Osteocyte (in vitro differentiated cells): ENCODE measurements around the gene EXOC6. TPM values are rescaled to one million over a fixed set of nuclear protein-coding genes. Genes with fewer than 3 reads are reported as not detected.

Experiments
- DNase-seq: peaks from one replicate; pipeline ENCODE4 v3.0.0; 2021; ENCODE audit warnings: mixed read lengths; ENCODE audit not compliant: unreplicated experiment; ENCODE audit errors: extremely low spot score
- H3K27ac Mint-ChIP-seq: one replicate; pipeline ENCODE4 v1.8.0; 2021; ENCODE audit warnings: mild to moderate bottlenecking, mixed read lengths; ENCODE audit not compliant: unreplicated experiment
- H3K27me3 Mint-ChIP-seq: one replicate; pipeline ENCODE4 v1.8.0; 2021; ENCODE audit warnings: mixed read lengths; ENCODE audit not compliant: unreplicated experiment
- H3K36me3 Mint-ChIP-seq: one replicate; pipeline ENCODE4 v1.8.0; 2021; ENCODE audit warnings: mixed read lengths; ENCODE audit not compliant: unreplicated experiment
- H3K4me1 Mint-ChIP-seq: one replicate; pipeline ENCODE4 v1.8.0; 2021; ENCODE audit warnings: mixed read lengths; ENCODE audit not compliant: unreplicated experiment
- H3K4me3 Mint-ChIP-seq: one replicate; pipeline ENCODE4 v1.8.0; 2021; ENCODE audit warnings: mild to moderate bottlenecking, moderate library complexity, mixed read lengths; ENCODE audit not compliant: unreplicated experiment
- H3K9me3 Mint-ChIP-seq: one replicate; pipeline ENCODE4 v1.8.0; 2021; ENCODE audit warnings: mixed read lengths; ENCODE audit not compliant: unreplicated experiment
- long read RNA-seq: library from polyadenylated mRNA; unstranded; transcript quantifications from one replicate; pipeline ENCODE4 v2.0.0, GENCODE V29; 2021
- total RNA-seq: library from RNA; stranded (reverse); gene quantifications from 2 replicates; pipeline ENCODE4 v1.2.1, GENCODE V29; 2021
- TF ChIP-seq, protein P1 (sequence below): fragments of 200-600 bp; sonication (generic); IDR thresholded peaks from 2 replicates; pipeline ENCODE4 v1.5.0; 2021; ENCODE audit warnings: antibody characterized with exemption, mild to moderate bottlenecking, moderate library complexity

EXOC6 gene, protein sequence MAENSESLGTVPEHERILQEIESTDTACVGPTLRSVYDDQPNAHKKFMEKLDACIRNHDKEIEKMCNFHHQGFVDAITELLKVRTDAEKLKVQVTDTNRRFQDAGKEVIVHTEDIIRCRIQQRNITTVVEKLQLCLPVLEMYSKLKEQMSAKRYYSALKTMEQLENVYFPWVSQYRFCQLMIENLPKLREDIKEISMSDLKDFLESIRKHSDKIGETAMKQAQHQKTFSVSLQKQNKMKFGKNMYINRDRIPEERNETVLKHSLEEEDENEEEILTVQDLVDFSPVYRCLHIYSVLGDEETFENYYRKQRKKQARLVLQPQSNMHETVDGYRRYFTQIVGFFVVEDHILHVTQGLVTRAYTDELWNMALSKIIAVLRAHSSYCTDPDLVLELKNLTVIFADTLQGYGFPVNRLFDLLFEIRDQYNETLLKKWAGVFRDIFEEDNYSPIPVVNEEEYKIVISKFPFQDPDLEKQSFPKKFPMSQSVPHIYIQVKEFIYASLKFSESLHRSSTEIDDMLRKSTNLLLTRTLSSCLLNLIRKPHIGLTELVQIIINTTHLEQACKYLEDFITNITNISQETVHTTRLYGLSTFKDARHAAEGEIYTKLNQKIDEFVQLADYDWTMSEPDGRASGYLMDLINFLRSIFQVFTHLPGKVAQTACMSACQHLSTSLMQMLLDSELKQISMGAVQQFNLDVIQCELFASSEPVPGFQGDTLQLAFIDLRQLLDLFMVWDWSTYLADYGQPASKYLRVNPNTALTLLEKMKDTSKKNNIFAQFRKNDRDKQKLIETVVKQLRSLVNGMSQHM
- 7.6 and 8.5 TPM in 2 replicates for total RNA-seq
- long read RNA-seq, partial matches to known transcripts, result 6 of 11 reads
- long read RNA-seq, other reads (novel, unspliced or antisense), result 2 of 11 reads

DNA sequence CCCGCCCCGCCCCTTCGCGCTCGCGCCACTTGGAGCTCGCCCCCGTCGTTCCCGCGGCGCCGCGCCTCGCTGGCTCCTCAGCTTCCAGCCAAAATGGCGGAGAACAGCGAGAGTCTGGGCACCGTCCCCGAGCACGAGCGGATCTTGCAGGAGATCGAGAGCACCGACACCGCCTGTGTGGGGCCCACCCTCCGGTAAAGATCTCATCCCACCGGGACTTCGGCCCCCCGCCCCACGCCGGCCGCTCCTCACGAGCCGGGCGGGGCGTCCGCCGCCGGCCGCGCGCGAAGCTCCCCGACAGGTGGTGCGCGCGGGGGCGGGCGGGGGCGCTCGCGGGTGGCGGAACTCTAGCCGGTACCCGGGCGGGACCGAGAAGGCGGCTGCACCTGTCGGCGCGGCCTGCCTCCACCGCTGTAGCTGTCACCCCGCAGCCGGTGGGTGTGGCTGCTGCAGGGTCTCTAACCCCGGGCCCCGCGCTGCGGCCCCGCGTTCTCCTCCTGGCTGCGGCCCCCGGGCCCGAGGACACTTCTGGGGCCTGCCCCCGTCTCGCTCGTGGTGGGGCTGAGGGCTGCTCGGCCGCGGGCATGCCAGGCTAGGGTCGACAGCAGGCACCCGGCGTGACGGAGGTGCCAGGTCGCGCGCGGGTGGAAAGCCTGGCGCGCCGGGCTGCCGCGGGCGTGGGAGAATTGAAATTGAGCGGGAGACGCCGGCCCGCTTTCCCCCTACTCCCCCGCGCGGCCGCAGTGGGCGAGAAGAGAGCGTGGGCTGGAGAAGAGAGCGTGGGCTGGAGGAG is at the start of gene EXOC6:
TSS of gene EXOC6 (plus strand) at position 80 of the 793 bp plus-strand sequence. CDS start at position 94, 14 bp downstream.
- Mint-ChIP-seq H3K4me3 (peak within 1 kb of the TSS; percentile 84), H3K4me1 (peaks cover 14% of the 10 kb centered on the region), H3K9me3 (no peaks in the 10 kb centered on the region), H3K27me3 (no peaks in the 10 kb centered on the region), H3K27ac (peak within 1 kb of the TSS; percentile 52), H3K36me3 (peaks cover 2% of the 10 kb centered on the region)
- TF ChIP-seq, protein P1, sequence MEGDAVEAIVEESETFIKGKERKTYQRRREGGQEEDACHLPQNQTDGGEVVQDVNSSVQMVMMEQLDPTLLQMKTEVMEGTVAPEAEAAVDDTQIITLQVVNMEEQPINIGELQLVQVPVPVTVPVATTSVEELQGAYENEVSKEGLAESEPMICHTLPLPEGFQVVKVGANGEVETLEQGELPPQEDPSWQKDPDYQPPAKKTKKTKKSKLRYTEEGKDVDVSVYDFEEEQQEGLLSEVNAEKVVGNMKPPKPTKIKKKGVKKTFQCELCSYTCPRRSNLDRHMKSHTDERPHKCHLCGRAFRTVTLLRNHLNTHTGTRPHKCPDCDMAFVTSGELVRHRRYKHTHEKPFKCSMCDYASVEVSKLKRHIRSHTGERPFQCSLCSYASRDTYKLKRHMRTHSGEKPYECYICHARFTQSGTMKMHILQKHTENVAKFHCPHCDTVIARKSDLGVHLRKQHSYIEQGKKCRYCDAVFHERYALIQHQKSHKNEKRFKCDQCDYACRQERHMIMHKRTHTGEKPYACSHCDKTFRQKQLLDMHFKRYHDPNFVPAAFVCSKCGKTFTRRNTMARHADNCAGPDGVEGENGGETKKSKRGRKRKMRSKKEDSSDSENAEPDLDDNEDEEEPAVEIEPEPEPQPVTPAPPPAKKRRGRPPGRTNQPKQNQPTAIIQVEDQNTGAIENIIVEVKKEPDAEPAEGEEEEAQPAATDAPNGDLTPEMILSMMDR, result no peak
- DNase-seq, result peak; percentile 91

DNA sequence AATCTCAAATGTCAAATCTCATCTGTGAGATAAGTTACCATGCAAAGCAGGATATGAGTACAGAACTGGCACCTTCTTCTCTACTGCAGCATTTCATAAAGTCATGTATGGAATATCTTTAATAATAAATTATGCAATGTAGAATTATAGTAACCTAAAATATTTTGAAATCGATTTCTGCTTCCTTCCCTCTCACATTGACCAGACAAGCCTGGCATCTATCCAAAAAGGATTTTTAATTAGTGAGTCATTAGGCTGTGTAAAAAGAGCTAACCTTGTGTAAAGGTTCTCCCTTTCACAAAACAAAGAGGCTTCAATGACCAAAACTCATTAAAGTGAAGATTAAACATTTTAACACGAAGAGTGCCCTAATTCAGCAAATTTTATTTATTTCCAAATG is 48.8 kb upstream of the EXOC6 start:
- TF ChIP-seq, protein P1, result no peak
- H3K4me3 Mint-ChIP-seq, result no peak overlapping the region
- H3K36me3 Mint-ChIP-seq, result peaks cover 4% of the 10 kb centered on the region
- H3K27me3 Mint-ChIP-seq, result peaks cover 38% of the 10 kb centered on the region
- H3K9me3 Mint-ChIP-seq, result peaks cover 11% of the 10 kb centered on the region
- no peaks in the 10 kb centered on the region for H3K4me1 Mint-ChIP-seq
- DNase-seq, result no peak
- no peak overlapping the region for H3K27ac Mint-ChIP-seq

DNA sequence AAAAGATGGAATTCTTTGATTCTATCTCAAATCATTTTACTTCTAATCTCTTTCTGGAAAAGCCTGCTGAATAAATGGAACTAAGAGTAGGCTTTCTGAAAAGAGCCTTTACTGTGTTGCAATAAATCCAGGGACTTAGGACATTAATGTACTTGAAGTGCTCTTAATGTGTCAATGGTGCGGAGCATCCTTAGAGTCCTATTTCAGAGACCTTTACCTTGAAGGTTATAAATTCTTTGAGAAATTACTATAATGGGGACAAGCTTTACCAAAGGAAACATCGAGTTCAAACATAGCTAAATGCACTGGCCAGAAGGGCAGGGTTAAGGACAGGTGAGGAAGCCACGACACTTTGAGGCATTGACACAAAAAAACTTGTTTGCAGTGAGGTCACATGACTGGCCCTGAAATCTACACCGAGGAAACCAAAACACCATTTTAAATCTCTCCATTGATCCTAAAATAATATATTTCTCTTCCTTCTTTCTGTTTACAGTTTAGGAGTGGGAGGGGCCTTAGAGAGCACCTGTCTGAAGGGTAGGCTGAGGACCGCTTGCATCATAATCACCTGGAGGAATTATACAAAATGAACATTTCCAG is 48.1 kb upstream of the EXOC6 start:
- peaks cover 11% of the 10 kb centered on the region for H3K9me3 Mint-ChIP-seq
- no peak for DNase-seq
- no peak overlapping the region for H3K27ac Mint-ChIP-seq
- no peak overlapping the region for H3K4me3 Mint-ChIP-seq
- peaks cover 33% of the 10 kb centered on the region for H3K27me3 Mint-ChIP-seq
- TF ChIP-seq, protein P1, result no peak
- peaks cover 4% of the 10 kb centered on the region for H3K36me3 Mint-ChIP-seq
- no peaks in the 10 kb centered on the region for H3K4me1 Mint-ChIP-seq

DNA sequence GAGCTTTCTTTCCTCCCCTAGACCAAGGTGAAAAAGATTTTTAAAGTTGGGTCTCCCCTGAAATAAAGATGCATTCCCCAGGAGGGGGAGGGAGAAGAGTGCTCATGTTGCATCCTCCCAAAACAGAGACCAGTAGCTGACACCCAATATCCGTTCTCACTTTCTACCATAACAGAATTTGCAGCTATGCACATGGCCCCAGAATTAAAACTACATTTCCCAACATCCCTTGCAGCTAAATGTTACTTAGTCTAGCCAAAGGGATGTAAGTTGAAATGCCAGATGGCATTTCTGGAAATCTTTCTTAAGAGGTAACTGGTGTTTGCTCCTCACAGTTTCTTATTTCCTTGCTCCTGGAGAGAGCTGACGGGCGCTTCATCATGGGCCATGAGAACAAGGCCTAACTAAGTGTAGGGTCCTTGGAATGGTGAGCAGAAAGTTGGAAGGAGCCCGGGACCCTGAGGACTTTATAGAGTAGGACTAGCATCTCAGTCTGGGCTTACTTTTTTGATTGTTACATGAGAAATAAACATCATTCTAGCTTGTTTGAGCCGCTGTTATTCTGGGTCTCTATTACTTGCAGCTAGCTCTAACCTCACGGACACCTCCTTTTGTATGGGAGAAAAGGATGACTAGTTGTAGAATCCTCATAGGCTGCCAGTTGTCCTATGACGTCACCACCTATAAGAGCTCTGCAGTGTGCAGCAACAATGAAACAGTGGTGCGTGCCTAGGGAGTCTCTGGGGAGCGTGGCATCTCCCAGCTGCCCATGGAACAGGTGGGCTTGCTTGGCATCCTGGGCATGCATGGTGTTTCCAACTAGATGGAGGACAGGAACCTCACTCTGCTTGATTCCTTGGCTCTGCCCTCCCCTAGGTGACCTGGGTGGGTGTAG is 46.1 kb upstream of the EXOC6 start:
- TF ChIP-seq, protein P1, result no peak
- Mint-ChIP-seq H3K27me3 (peaks cover 23% of the 10 kb centered on the region), H3K9me3 (peaks cover 6% of the 10 kb centered on the region), H3K27ac (no peak overlapping the region), H3K36me3 (no peaks in the 10 kb centered on the region), H3K4me3 (no peak overlapping the region), H3K4me1 (no peaks in the 10 kb centered on the region)
- DNase-seq, result no peak
